Left colon (tissue), 2 donors: ENCODE measurements around the gene ZNF841. TPM values are rescaled to one million over a fixed set of nuclear protein-coding genes. Genes with fewer than 3 reads are reported as not detected.
A peak's percentile ranks its signal among the peaks of the same experiment; 100 is the strongest.
"Not testable (repeated sequence)": the region's sequence is repeated elsewhere in the genome, so short reads cannot be mapped to it uniquely, and the experiment has no call there.

Source experiments
- ATAC-seq: fragments of 200-7000 bp; cut with Tn5 transposase; one replicate; pipeline ENCODE4 v1.9.1; 2020; ENCODE audit warnings: mild to moderate bottlenecking, moderate library complexity
- DNase-seq, 2 donors: peaks; one replicate each; pipeline ENCODE4 v3.0.0-alpha.2; 2020
- intact Hi-C, 2 donors: fragments of 100-400 bp; cut with DNase I in 1 of 2; cut with micrococcal nuclease in 1 of 2; formaldehyde crosslinking; loops; one replicate each; pipeline versions ENCODE4 v1.11.2 to v1.14.0; 2022; cut with DNase I, micrococcal nuclease
- total RNA-seq, 2 donors: library from RNA; stranded (reverse); fragmentation: NEBNext Ultra II Directional; extraction: Animal tissue kit (Norgen Biotek cat#: 25700); gene quantifications; one replicate each; pipeline ENCODE4 v1.2.1, GENCODE V29; 2021
- donor health status: DM: no; HTN: no; CAD: no.
- donor health status: DM: yes; HTN: yes; CAD: no.

ZNF841 gene
- total RNA-seq, 2 donors from 2014 or later: 14.9 to 17.9 TPM

DNA sequence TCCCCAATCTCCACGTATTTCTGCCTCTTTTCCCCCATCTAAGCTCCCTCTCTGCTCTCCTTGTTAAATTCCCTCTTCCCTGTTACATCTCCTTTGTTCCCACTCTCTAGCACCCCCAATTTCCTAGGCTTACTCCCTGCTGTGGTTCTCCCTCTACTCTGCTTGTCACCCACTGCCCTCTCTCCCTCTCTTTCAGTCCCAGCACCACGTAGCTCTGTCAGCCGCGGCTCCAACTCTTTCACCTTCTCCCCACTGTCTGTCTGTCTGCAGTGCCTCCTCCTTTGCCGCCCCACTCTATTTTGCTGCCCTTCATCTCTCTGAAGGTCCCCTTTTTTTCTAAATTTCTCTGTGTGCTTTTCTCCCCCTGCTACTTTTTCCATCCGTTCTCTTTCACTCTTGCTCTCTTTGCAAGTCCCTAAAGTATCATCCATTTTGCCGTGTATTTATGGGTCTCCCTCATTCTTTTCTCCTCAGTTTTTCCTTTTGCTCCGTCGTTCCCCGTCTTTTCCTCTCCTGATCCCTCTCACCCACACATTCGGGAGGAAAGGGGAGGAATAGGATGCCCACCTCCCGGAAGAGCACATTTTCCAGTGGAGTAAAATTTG is 937 bp downstream of the ZNF841 start:
- ATAC-seq (peak; percentile 32), DNase-seq (no peak)
- intact Hi-C loops: no loop called here

DNA sequence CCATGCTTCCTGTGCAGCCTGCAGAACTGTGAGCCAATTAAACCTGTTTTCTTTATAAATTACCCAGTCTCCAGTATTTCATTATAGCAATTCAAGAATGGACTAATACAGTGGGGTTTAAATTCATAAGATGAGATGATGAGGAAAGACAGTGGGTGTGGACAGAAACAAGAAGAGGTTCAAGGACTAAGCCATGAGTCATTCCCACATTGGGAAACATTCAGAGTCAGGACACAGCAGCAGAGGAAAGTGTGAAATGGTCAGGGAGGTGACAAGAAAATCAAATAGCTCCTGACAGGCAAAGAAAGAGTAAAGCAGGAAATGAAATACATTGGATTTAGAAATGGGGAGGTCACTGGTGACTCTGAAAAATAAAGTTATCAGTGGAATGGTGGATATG is 9.1 kb downstream of the ZNF841 start:
- DNase-seq (no peak), ATAC-seq (no peak)
- intact Hi-C loops: no loop called here

DNA sequence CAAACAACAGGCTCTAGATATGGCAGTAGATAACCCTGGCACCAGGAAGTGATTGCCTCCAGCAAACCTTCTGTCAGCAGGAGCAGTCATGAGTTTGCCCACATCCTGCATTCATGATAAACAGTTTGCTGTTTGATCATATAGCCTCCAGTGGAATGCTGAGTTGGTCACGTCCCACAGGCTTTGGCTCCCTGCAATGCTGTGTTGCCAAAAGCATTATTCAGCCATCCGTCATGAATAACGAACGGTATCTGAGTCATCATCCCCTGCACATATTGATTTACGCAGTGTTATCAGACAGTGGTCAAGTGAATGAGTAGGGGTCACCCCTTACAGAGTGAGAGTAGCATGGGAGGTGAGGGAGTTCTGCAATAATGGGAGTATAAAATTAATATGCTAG is 25.1 kb downstream of the ZNF841 start:
- ATAC-seq: no peak
- intact Hi-C loops: no loop called here
- no peak for DNase-seq

DNA sequence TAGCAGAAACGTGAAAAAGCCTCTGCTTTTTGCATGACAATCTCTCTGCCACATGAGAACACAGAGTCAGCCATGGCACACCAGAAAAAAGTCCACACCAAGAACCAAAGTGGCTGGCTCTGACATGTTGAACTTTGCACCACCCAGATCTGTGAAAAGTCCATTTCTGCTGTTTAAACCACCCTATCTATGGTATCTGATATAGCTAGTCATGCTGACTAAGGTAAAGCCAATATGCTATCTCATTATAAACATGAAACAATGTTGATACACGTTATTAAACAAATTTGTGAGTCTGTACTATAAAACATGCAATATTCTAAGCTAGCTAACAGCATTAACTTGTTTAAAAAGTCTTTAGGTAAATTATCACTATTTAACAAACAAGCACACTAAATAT is 25.9 kb downstream of the ZNF841 start:
- no peak for ATAC-seq
- DNase-seq: no peak
- intact Hi-C loops: no loop called here

DNA sequence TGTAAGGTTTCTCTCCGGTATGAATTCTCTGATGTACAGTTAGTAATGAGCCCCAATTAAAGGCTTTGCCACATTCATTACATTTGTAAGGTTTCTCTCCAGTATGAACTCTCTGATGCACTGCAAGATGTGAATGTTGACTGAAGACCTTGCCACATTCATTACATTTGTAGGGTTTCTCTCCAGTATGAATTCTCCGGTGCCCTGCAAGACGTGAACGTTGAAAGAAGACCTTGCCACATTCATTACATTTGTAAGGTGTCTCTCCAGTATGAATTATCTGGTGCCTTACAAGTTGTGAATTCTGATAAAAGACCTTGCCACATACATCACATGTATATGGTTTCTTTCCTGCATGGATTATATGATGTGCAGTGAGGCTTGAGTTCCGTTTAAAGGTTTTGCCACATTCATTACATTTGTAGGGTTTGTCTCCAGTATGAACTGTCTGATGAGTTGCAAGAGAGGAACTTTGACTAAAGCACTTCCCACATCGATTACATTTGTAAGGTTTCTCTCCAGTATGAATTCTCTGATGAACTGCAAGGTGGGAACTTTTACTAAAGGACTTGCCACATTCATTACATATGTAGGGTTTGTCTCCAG is 29.2 kb downstream of the ZNF841 start:
- DNase-seq (no peak), ATAC-seq (no peak)
- intact Hi-C loops: no loop called here

DNA sequence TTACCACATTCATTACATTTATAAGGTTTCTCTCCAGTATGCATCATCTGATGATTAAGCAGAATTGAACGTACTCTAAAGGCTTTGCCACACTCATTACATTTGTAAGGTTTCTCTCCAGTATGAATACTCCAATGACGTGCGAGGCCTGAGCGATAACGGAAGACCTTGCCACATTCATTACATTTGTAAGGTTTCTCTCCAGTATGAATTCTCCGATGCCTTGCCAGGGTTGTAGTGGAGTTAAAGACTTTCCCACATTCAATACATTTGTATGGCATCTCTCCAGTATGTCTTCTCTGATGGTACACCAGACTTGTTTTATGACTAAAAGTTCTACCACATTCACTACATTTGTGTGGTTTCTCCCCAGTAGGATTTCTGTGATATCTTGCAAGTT is 30.2 kb downstream of the ZNF841 start:
- intact Hi-C loops: no loop called here
- no peak for DNase-seq
- ATAC-seq: no peak

DNA sequence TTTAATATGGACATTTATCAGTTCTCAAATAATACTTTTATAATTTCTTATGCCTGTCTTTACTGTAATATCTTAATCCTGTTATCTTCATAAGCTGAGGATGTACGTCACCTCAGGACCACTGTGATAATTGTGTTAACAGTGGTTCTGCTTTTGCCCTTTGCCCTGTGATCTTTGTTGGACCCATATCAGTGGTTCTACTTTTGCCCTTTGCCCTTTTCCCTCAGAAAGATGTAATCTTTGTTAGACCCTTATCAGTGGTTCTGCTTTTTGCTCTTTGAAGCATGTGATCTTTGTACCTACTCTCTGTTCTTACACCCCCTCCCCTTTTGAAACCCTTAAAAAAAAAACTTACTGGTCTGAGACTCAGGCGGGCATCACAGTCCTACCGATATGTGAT is 39.1 kb downstream of the ZNF841 start:
- DNase-seq, intact Hi-C loops, ATAC-seq: not testable (repeated sequence)

DNA sequence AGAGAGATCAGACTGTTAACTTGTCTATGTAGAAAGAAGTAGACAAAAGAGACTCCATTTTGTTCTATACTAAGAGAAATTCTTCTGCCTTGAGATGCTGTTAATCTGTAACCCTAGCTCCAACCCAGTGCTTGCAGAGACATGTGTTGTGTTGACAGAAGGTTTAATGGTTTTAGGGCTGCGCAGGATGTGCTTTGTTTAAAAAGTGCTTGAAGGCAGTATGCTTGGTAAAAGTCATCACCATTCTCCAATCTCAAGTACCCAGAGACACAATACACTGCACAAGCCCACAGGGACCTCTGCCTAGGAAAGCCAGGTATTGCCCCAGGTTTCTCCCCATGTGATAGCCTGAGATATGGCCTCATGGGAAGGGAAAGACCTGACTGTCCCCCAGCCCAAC is 43.8 kb downstream of the ZNF841 start:
- ATAC-seq, DNase-seq, intact Hi-C loops: not testable (repeated sequence)

DNA sequence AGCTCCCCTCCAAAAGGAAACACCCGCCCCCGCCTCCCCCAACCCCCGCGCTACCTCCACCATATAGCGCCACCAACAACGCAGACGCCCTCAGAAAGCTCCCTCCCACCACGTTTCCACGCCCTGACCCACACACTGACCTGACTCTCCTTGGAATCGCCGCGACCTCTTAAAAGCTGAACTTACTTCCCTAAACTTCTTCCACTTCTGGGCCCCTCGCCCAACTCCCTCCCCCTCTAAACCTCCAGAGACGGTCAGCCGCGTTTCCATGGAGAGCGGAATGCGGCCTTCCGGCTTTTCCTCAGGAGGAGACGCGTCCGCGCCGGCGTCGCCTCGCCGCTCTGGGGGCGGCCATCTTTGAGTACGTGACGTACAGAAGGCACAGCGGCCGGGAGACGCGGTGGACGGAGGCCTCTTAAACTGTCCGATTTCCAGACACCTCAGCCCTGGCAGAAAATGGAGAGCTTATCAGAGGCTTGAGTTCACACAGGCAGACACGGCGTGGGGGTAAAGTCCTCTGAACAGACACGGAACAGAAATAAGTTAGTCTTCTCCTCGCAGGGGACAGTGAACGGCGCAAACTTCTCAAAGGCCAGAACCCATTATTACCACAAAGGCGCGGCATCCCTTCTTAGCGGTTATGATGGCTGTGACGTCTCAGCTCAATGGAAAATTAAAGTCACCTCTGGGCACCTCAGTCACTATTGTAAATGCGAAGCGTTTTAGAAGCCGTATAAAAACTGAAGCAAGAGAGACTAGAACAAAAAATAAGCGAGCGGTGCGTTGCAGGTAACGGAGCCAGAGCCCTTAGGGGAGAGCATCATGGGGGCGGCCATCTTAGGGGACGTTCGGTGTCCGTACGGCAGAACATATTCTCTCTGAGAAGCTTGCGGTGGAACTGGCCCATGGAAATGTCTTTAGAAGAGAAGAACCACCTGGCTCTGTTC is 46.7 kb downstream of the ZNF841 start, which contains the start of gene ZNF432:
Gene ZNF432 (minus strand): TSS at position 284 of the 947 bp plus-strand sequence. CDS start 1,970 bp downstream, outside the sequence.
- ATAC-seq: peak; percentile 97
- DNase-seq: peak; percentile 90 to 94
- intact Hi-C loops: no loop called here

DNA sequence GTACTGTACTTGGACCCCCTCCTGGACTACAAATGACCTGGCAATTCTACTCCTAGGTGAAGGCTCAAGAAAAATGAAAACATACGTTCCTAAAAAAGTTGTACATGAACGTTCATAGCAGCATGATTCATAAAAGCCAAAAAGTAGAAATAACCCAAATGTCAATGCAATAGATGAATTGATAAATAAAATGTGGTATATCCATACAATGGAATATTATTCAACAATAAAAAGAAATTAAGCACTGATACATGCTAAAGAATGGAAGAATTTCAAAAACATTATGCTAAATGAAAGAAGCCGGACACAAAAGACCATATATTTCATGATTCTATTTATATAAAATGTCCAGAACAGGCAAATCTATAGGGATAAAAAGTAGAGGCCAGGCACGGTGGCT is 56.4 kb downstream of the ZNF841 start:
- intact Hi-C loops: no loop called here
- ATAC-seq: no peak
- no peak for DNase-seq

DNA sequence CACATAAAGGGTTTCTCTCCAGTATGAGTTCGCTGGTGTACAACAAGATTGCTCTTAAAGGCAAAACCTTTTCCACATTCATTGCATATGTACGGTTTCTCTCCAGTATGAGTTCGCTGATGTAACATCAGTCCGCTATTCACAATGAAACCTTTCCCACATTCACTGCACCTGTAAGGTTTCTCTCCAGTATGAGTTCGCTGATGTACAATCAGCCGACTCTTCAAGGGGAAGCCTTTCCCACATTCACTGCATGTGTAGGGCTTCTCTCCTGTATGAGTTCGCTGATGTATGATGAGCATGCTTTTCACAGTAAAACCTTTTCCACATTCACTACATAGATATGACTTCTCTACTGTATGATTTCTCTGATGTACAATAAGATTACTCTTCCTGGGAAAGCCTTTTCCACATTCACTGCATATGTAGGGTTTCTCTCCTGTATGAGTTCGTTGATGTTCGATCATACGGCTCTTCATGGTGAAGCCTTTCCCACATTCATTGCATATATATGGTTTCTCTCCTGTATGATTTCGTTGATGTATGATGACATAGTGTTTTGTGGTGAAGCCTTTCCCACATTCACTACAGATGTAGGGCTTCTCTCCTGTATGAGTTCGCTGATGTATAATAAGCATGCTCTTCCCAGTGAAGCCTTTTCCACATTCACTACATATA is 61.4 kb downstream of the ZNF841 start:
- DNase-seq (no peak), ATAC-seq (no peak)
- intact Hi-C loops: no loop called here

DNA sequence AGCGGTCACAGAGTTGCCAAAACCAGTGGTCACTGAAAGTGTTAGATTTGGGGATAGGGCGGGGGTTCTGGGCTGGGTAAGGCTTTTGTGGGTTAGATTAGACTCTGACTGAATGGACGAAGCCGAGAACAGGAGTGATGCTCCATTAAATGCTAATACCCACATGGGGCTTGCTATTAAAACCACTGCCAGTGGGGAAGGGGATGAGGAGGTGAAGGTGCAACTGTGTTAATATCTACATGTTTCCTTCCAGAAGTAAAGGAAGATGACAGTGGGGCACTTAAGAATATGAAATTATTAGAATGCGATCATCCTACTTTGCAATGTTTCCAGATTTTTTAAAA is 66.8 kb downstream of the ZNF841 start:
- DNase-seq (no peak), ATAC-seq (peak; percentile 16)
- intact Hi-C loops: no loop called here

DNA sequence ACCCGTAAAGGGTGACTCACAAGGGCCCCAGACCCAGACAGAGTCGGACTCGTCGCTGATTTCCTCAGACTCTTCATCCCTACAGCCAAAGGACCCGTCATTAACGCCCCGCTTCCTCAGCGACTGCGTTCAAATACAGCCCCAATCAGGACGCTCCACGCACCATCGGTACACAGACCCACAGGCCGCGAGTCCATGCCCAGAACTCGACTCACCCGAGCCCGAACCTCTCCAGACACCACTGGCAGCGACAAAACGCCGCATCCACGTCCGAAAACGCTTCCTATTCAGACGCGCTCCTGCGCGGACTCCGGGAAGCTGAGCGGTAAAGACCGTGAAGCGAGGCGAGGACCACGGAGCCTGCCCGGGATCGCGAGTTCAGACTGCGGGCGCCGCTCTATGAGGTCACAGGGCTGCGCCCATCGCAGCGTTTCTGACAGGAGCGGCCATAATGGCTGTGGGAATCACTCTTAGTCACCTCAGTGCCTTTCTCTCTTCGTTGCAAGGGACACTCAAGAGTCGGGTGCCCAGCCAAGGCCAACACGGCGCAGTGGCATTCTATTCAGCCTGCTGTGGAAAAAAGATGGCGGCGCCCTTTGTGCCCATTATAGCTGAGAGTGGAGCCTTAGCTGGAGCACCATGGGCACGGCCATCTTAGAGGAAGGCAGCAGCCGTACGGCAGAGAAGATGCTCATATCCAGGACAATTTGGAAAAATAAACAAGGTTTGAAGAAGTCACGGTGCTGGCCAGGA is 67.4 kb downstream of the ZNF841 start, which contains the start of gene ZNF614:
Gene ZNF614 (minus strand): TSS at position 353 of the 753 bp plus-strand sequence. CDS start 2,634 bp downstream, outside the sequence.
- DNase-seq: peak; percentile 82 to 91
- intact Hi-C loops: no loop called here
- ATAC-seq: peak; percentile 99

DNA sequence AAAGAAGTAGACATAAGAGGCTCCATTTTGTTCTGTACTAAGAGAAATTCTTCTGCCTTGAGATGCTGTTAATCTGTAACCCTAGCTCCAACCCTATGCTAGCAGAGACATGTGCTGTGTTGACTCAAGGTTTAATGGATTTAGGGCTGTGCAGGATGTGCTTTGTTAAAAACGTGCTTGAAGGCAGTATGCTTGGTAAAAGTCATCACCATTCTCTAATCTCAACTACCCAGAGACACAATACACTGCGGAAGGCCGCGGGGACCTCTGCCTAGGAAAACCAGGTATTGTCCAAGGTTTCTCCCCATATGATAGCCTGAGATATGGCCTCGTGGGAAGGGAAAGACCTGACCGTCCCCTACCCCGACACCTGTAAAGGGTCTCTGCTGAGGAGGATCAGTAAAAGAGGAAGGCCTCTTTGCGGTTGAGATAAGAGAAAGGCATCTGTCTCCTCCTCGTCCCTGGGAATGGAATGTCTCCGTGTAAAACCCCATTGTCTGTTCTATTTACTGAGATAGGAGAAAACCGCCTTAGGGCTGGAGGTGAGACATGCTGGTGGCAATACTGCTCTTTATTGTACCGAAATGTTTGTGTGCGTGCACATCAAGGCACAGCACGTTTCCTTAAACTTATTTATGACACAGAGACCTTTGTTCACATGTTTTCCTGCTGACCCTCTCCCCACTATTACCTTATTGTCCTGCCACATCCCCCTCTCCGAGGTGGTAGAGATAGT is 69.1 kb downstream of the ZNF841 start:
- ATAC-seq, DNase-seq, intact Hi-C loops: not testable (repeated sequence)

DNA sequence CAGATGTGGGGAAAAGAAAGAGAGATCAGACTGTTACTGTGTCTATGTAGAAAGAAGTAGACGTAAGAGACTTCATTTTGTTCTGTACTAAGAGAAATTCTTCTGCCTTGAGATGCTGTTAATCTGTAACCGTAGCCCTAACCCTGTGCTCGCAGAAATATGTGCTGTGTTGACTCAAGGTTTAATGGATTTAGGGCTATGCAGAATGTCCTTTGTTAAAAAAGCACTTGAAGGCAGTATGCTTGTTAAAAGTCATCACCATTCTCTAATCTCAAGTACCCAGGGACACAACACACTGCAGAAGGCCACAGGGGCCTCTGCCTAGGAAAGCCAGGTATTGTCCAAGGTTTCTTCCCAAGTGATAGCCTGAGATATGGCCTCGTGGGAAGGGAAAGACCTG is 71.1 kb downstream of the ZNF841 start:
- intact Hi-C loops, DNase-seq, ATAC-seq: not testable (repeated sequence)

DNA sequence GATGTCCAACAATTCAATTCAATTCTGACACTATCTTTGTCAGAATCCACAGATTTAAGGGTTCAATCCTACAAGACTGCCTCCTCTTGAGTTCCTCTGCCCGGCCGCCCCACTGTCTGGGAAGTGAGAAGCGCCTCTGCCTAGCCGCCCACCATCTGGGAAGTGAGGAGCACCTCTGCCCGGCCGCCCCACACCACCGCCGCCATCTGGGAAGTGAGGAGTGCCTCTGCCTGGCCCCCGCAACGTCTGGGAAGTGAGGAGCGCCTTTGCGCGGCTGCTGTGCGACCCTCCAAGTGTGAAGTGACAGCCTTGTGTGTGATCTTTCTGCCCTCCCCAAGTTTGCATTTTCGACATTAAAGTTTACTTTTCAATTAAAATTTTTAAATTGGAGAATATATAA is 73.4 kb downstream of the ZNF841 start:
- intact Hi-C loops: no loop called here
- DNase-seq: no peak

DNA sequence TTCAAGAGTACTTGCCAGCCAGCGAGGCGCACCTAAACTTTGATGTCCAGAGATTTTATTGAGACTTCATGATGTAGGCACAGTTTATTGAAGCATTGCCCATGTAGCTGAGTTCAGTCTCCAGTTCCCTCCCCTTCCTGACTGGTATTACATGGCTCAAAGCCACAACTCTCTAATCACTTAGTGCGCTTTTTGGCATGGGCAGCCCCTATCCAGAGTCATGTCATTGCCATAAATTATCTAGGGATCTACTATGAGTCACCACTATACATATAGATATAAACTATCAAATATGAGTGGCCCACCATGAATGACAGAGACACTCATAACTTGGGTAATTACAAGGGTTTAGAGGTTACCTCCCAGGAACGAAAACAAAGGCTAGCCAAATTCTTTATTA is 75.1 kb downstream of the ZNF841 start:
- intact Hi-C loops: no loop called here
- DNase-seq: no peak
- no peak for ATAC-seq

More for the DNA sequence above, 73.4 kb downstream of the ZNF841 start:
- no peak for ATAC-seq
